CD4-positive, alpha-beta memory T cell (primary cell): Measurements from ENCODE around the gene PGAP3. TPM values are rescaled to one million over a fixed set of nuclear protein-coding genes. Genes with fewer than 3 reads are reported as not detected.

ENCODE experiments used
- CTCF ChIA-PET: fragments of 350-600 bp; sonication (Branson Sonifier 250); formaldehyde crosslinking; loops from one replicate; lab custom pipeline; 2021; ENCODE audit warnings: inconsistent platforms; ENCODE audit not compliant: partially characterized antibody; lab: Charles Lee
- POLR2A ChIA-PET: fragments of 350-600 bp; sonication (Branson Sonifier 250); formaldehyde crosslinking; loops from one replicate; lab custom pipeline; 2021; ENCODE audit not compliant: partially characterized antibody; lab: Charles Lee
- DNase-seq, 5 donors: peaks; one replicate each; pipeline versions ENCODE4 v3.0.0 to v3.0.0-alpha.2; 2020 to 2022; ENCODE audit warnings: mixed read lengths in 1 of 5
- H3K27ac ChIP-seq: one replicate; pipeline ENCODE4 v1.7.0; 2013; ENCODE audit warnings: low read depth, low read length
- H3K27me3 ChIP-seq: 2 replicates; pipeline ENCODE4 v1.7.0; 2013; ENCODE audit warnings: mild to moderate bottlenecking, low read length, moderate library complexity; ENCODE audit not compliant: insufficient read depth
- H3K36me3 ChIP-seq: 2 replicates; pipeline ENCODE4 v1.7.0; 2013; ENCODE audit warnings: mild to moderate bottlenecking, low read length, moderate library complexity; ENCODE audit not compliant: insufficient read depth
- H3K4me1 ChIP-seq: 2 replicates; pipeline ENCODE4 v1.7.0; 2013; ENCODE audit warnings: mild to moderate bottlenecking, low read length, moderate library complexity; ENCODE audit not compliant: insufficient read depth
- H3K4me3 ChIP-seq, 2 donors: one replicate each; pipeline ENCODE4 v1.7.0; 2013; ENCODE audit warnings: low read length in 2 of 2, mild to moderate bottlenecking in 1 of 2
- H3K9me3 ChIP-seq, 2 donors: one replicate each; pipeline ENCODE4 v1.7.0; 2013; ENCODE audit warnings: low read length in 2 of 2, control low read depth in 1 of 2; ENCODE audit not compliant: control insufficient read depth in 1 of 2
- H3K27ac Mint-ChIP-seq, 7 donors: one replicate each; pipeline ENCODE4 v1.8.0; 2020 to 2021; ENCODE audit warnings: mixed read lengths in 7 of 7, mild to moderate bottlenecking in 6 of 7, inconsistent platforms in 3 of 7, moderate library complexity in 3 of 7
- H3K27me3 Mint-ChIP-seq, 2 donors: one replicate each; pipeline ENCODE4 v1.8.0; 2020 to 2021; ENCODE audit warnings: mixed read lengths in 2 of 2
- H3K36me3 Mint-ChIP-seq, 2 donors: one replicate each; pipeline ENCODE4 v1.8.0; 2020 to 2021; ENCODE audit warnings: mixed read lengths in 2 of 2, inconsistent platforms in 1 of 2, mild to moderate bottlenecking in 1 of 2
- H3K4me1 Mint-ChIP-seq, 4 donors: one replicate each; pipeline ENCODE4 v1.8.0; 2020 to 2021; ENCODE audit warnings: mixed read lengths in 4 of 4, mild to moderate bottlenecking in 1 of 4
- H3K4me3 Mint-ChIP-seq, 8 donors: one replicate each; pipeline ENCODE4 v1.8.0; 2020 to 2021; ENCODE audit warnings: mixed read lengths in 8 of 8, mild to moderate bottlenecking in 7 of 8, moderate library complexity in 6 of 8, inconsistent platforms in 3 of 8
- H3K9me3 Mint-ChIP-seq, 8 donors: one replicate each; pipeline ENCODE4 v1.8.0; 2020 to 2021; ENCODE audit warnings: mixed read lengths in 8 of 8, mild to moderate bottlenecking in 5 of 8, inconsistent platforms in 3 of 8, moderate library complexity in 1 of 8
- intact Hi-C: fragments of 100-400 bp; cut with micrococcal nuclease; formaldehyde crosslinking; loops from one replicate; pipeline ENCODE4 v1.15.1; 2023
- polyA plus RNA-seq, 2 donors: library from polyadenylated mRNA; unstranded; fragments of 300-500 nt; fragmentation: Illumina TruSeq; gene quantifications; one replicate each; pipeline ENCODE4 v1.2.3, GENCODE V29; 2021
- total RNA-seq, 2 experiments: library from RNA; stranded (reverse); gene quantifications; one replicate each; pipeline ENCODE4 v1.2.3, GENCODE V29; 2021

PGAP3 gene
- total RNA-seq = 10 to 100 TPM; 29.6 to 30.5 TPM
- polyA plus RNA-seq = 10 to 100 TPM; 22.1 to 26.5 TPM

- peaks cover 20 to 36% of the 10 kb centered on the region in 2 donors for H3K36me3 Mint-ChIP-seq
- no peaks in the 10 kb centered on the region for H3K9me3 Mint-ChIP-seq
Observed at GRCh38 chr17:39687546-39688474, at the start of gene PGAP3. PGAP3 (minus strand) TSS chr17:39688057; CDS start chr17:39688014, 43 bp downstream.

GRCh38 chr17:39737206-39737759 is 49.4 kb upstream of the PGAP3 start:
- intact Hi-C loops = no loop called here
- no peak overlapping the region for H3K4me3 ChIP-seq
- no peak for DNase-seq
- no peak overlapping the region for H3K27ac ChIP-seq
- peaks cover 6 to 17% of the 10 kb centered on the region in 2 donors for H3K27me3 Mint-ChIP-seq
- no peaks in the 10 kb centered on the region for H3K36me3 Mint-ChIP-seq
- H3K27me3 ChIP-seq = no peaks in the 10 kb centered on the region
- H3K4me1 Mint-ChIP-seq = peaks cover 5 to 11% (median 9%) of the 10 kb centered on the region in 4 donors
- H3K9me3 Mint-ChIP-seq = peaks cover 0 to 6% (median 0%) of the 10 kb centered on the region in 8 donors
- no peak overlapping the region for H3K4me3 Mint-ChIP-seq
- ChIA-PET POLR2A (no interaction called here), CTCF (no interaction called here)
- H3K9me3 ChIP-seq = no peaks in the 10 kb centered on the region
- no peaks in the 10 kb centered on the region for H3K36me3 ChIP-seq
- H3K4me1 ChIP-seq = peaks cover 8% of the 10 kb centered on the region
- H3K27ac Mint-ChIP-seq = no peak overlapping the region

More at GRCh38 chr17:39687546-39688474, at the start of gene PGAP3:
- peak; percentile 83 to 86 (median 83) for DNase-seq
- Histone ChIP-seq H3K4me3 (peak within 1 kb of the TSS; percentile 59 to 90), H3K36me3 (no peaks in the 10 kb centered on the region), H3K27me3 (no peaks in the 10 kb centered on the region), H3K27ac (peak within 1 kb of the TSS; percentile 67), H3K4me1 (peaks cover 21% of the 10 kb centered on the region), H3K9me3 (no peaks in the 10 kb centered on the region)
- ChIA-PET POLR2A (interaction anchor here (0.7 to 2.7 kb wide), 18 partner anchors 9 to 131 kb away, joined by 3 to 45 read pairs (median 5); partner anchors contain the start of genes ERBB2, MIEN1, STARD3 and TCAP), CTCF (interaction anchor here (1.0 to 1.8 kb wide), 8 partner anchors 9 to 66 kb away, joined by 3 to 8 read pairs (median 4); partner anchors contain the start of gene MIEN1)
- intact Hi-C loops = loop anchor here (1.0 to 5.0 kb wide), 3 partner anchors 9 to 51 kb away; partner anchors contain the start of genes MIEN1 and STARD3
- Mint-ChIP-seq H3K27me3 (no peaks in the 10 kb centered on the region), H3K4me3 (peak within 1 kb of the TSS; percentile 95 to 99 (median 98)), H3K4me1 (peaks cover 19 to 33% (median 28%) of the 10 kb centered on the region in 4 donors), H3K27ac (peak within 1 kb of the TSS; percentile 94 to 99 (median 98))

GRCh38 chr17:39736319-39737165 is 48.7 kb upstream of the PGAP3 start:
- ChIA-PET POLR2A (no interaction called here), CTCF (no interaction called here)
- Histone ChIP-seq H3K9me3 (no peaks in the 10 kb centered on the region), H3K36me3 (no peaks in the 10 kb centered on the region), H3K4me3 (no peak overlapping the region), H3K27me3 (no peaks in the 10 kb centered on the region), H3K4me1 (peaks cover 8% of the 10 kb centered on the region), H3K27ac (no peak overlapping the region)
- Mint-ChIP-seq H3K36me3 (no peaks in the 10 kb centered on the region), H3K4me3 (no peak overlapping the region), H3K27me3 (peaks cover 6 to 17% of the 10 kb centered on the region in 2 donors), H3K27ac (peak overlapping the region in 1 of 7 donors; percentile 61), H3K9me3 (peaks cover 0 to 6% (median 0%) of the 10 kb centered on the region in 8 donors), H3K4me1 (peaks cover 5 to 11% (median 9%) of the 10 kb centered on the region in 4 donors)
- intact Hi-C loops = no loop called here
- no peak for DNase-seq

GRCh38 chr17:39735882-39736281 is 48.0 kb upstream of the PGAP3 start:
- ChIA-PET POLR2A (no interaction called here), CTCF (no interaction called here)
- peaks cover 0 to 6% (median 0%) of the 10 kb centered on the region in 8 donors for H3K9me3 Mint-ChIP-seq
- H3K27ac Mint-ChIP-seq = peak overlapping the region in 1 of 7 donors; percentile 71
- no peak for DNase-seq
- intact Hi-C loops = no loop called here
- no peak overlapping the region for H3K27ac ChIP-seq
- H3K4me3 ChIP-seq = no peak overlapping the region
- H3K4me1 ChIP-seq = peaks cover 13% of the 10 kb centered on the region
- no peaks in the 10 kb centered on the region for H3K27me3 ChIP-seq
- H3K4me1 Mint-ChIP-seq = peaks cover 7 to 11% (median 10%) of the 10 kb centered on the region in 4 donors
- no peak overlapping the region for H3K4me3 Mint-ChIP-seq
- H3K36me3 Mint-ChIP-seq = no peaks in the 10 kb centered on the region
- peaks cover 4 to 15% of the 10 kb centered on the region in 2 donors for H3K27me3 Mint-ChIP-seq
- H3K9me3 ChIP-seq = no peaks in the 10 kb centered on the region
- no peaks in the 10 kb centered on the region for H3K36me3 ChIP-seq

- H3K36me3 ChIP-seq = peaks cover 12% of the 10 kb centered on the region
- CTCF ChIA-PET = interaction anchor here (0.7 to 4.2 kb wide), 5 partner anchors 21 to 109 kb away, joined by 3 to 36 read pairs (median 3); no protein-coding TSS in a partner anchor
- Mint-ChIP-seq H3K27me3 (peaks cover 0 to 4% of the 10 kb centered on the region in 2 donors), H3K4me1 (peaks cover 6 to 22% (median 13%) of the 10 kb centered on the region in 4 donors), H3K4me3 (peak overlapping the region in 6 of 8 donors; percentile 37 to 62 (median 57)), H3K27ac (peak overlapping the region in 5 of 7 donors; percentile 7 to 81 (median 52)), H3K36me3 (peaks cover 5 to 17% of the 10 kb centered on the region in 2 donors), H3K9me3 (peaks cover 0 to 8% (median 0%) of the 10 kb centered on the region in 8 donors)
- no peaks in the 10 kb centered on the region for H3K27me3 ChIP-seq
- H3K27ac ChIP-seq = no peak overlapping the region
- POLR2A ChIA-PET = interaction anchor here (4.8 kb wide), 1 partner anchor 22 kb away, joined by 59 read pairs; no protein-coding TSS in a partner anchor
- H3K4me3 ChIP-seq = no peak overlapping the region
- no peak for DNase-seq
- H3K9me3 ChIP-seq = no peaks in the 10 kb centered on the region
- intact Hi-C loops = no loop called here
- peaks cover 22% of the 10 kb centered on the region for H3K4me1 ChIP-seq
Observed at GRCh38 chr17:39732586-39732985, 44.7 kb upstream of the PGAP3 start.
